Endothelial cell of umbilical vein (primary cell): ENCODE measurements around the gene GRAMD1B. TPM values are rescaled to one million over a fixed set of nuclear protein-coding genes. Genes with fewer than 3 reads are reported as not detected.

Experiments used
- BruUV-seq: library from RNA; stranded (reverse); fragments of 400-500 nt; replicated peaks from 2 replicates; lab custom pipeline; 2021; lab: Mats Ljungman, UMichigan
- CTCF ChIA-PET: fragments of 300-600, 350-600 bp; sonication (Branson Sonifier 250); formaldehyde crosslinking; loops from one replicate; lab custom pipeline; 2021; ENCODE audit warnings: antibody characterized with exemption, inconsistent platforms; lab: Charles Lee
- POLR2A ChIA-PET: fragments of 300-600, 350-600 bp; sonication (Branson Sonifier 250); formaldehyde crosslinking; loops from one replicate; lab custom pipeline; 2021; ENCODE audit warnings: antibody characterized with exemption, inconsistent platforms; lab: Charles Lee
- DNase-seq: peaks from one replicate; pipeline ENCODE4 v3.0.0-alpha.2; 2011; ENCODE audit warnings: low read depth, low spot score
- FAIRE-seq: peaks from 2 replicates; lab custom pipeline; 2011; peaks lifted over from hg19 to GRCh38; lab: Jason Lieb, UNC
- H2AFZ ChIP-seq: 2 replicates; pipeline ENCODE4 v1.6.0; 2012; ENCODE audit warnings: low read depth, low read length, control low read depth, inconsistent platforms
- H3K27ac ChIP-seq: 2 replicates; pipeline ENCODE4 v1.5.1; 2011; ENCODE audit warnings: low read depth, mild to moderate bottlenecking, control low read depth, low read length, moderate library complexity; ENCODE audit not compliant: insufficient read depth
- H3K27me3 ChIP-seq, 2 experiments: 2 replicates each; pipeline versions ENCODE4 v1.6.0 to v1.6.1; 2011; ENCODE audit warnings: low read length in 2 of 2, mixed read lengths in 1 of 2; ENCODE audit not compliant: control insufficient read depth in 2 of 2, insufficient read depth in 2 of 2
- H3K36me3 ChIP-seq, 2 experiments: 2 replicates in 1 of 2; 3 replicates in 1 of 2; pipeline ENCODE4 v1.5.1; 2011; ENCODE audit warnings: low read length in 2 of 2, mild to moderate bottlenecking in 1 of 2, moderate library complexity in 1 of 2; ENCODE audit not compliant: control insufficient read depth in 2 of 2, insufficient read depth in 2 of 2; ENCODE audit errors: extremely low read depth in 1 of 2
- H3K4me1 ChIP-seq: 3 replicates; pipeline ENCODE4 v1.5.1; 2011; ENCODE audit warnings: mild to moderate bottlenecking, low read length; ENCODE audit not compliant: control insufficient read depth, insufficient read depth; ENCODE audit errors: extremely low read depth
- H3K4me2 ChIP-seq: 2 replicates; pipeline ENCODE4 v1.6.1; 2011; ENCODE audit warnings: low read length, control low read depth, mixed read lengths; ENCODE audit not compliant: insufficient read depth
- H3K4me3 ChIP-seq, 3 experiments: fragments of 200-600 bp in 1 of 3; sonication (generic), shearing (Covaris generic) in 1 of 3; replicated peaks in 1 of 3; 2 replicates each; pipeline ENCODE4 v1.5.1; 2011 to 2016; ENCODE audit warnings: control low read depth in 3 of 3, low read length in 3 of 3, mild to moderate bottlenecking in 2 of 3, inconsistent platforms in 1 of 3, low read depth in 1 of 3, moderate library complexity in 1 of 3; ENCODE audit not compliant: insufficient read depth in 1 of 3
- H3K79me2 ChIP-seq: 2 replicates; pipeline ENCODE4 v1.6.0; 2012; ENCODE audit warnings: low read length, inconsistent platforms; ENCODE audit not compliant: control insufficient read depth, insufficient read depth
- H3K9ac ChIP-seq: replicated peaks from 2 replicates; pipeline ENCODE3; 2011; ENCODE audit warnings: low read length, control low read depth; ENCODE audit not compliant: insufficient read depth; ENCODE audit errors: extremely low read depth
- H3K9me1 ChIP-seq: replicated peaks from 3 replicates; pipeline ENCODE4 v1.6.0; 2011; ENCODE audit warnings: mild to moderate bottlenecking, low read length; ENCODE audit not compliant: control insufficient read depth, insufficient read depth; ENCODE audit errors: extremely low read depth
- H3K9me3 ChIP-seq: replicated peaks from 2 replicates; pipeline ENCODE4 v1.5.1; 2012; ENCODE audit warnings: low read length, inconsistent platforms; ENCODE audit not compliant: control insufficient read depth, insufficient read depth
- H4K20me1 ChIP-seq: replicated peaks from 2 replicates; pipeline ENCODE3; 2011; ENCODE audit warnings: mild to moderate bottlenecking, low read length; ENCODE audit not compliant: control insufficient read depth, insufficient read depth; ENCODE audit errors: extremely low read depth
- CTCF ChIP-seq, 2 donors: IDR thresholded peaks; 1 replicate in 1 of 2; 2 replicates in 1 of 2; pipeline ENCODE4 v1.5.1; 2011; ENCODE audit warnings: low read length in 2 of 2, mild to moderate bottlenecking in 2 of 2, moderate library complexity in 2 of 2, control low read depth in 1 of 2, inconsistent platforms in 1 of 2, low read depth in 1 of 2; ENCODE audit not compliant: insufficient read depth in 1 of 2; ENCODE audit errors: extremely low read depth in 1 of 2
- EZH2 ChIP-seq: IDR thresholded peaks from 2 replicates; pipeline ENCODE4 v1.6.1; 2012; ENCODE audit warnings: borderline replicate concordance, low read depth, mild to moderate bottlenecking, moderate library complexity, low read length, inconsistent platforms; ENCODE audit not compliant: severe bottlenecking
- GATA2 ChIP-seq: IDR thresholded peaks from 2 replicates; pipeline ENCODE4 v1.7.0; 2011; ENCODE audit warnings: low read depth, mild to moderate bottlenecking, moderate library complexity, mixed read lengths, low read length; ENCODE audit not compliant: insufficient read length, insufficient read depth
- JUN ChIP-seq: IDR thresholded peaks from 2 replicates; pipeline ENCODE4 v1.6.1; 2011; ENCODE audit warnings: borderline replicate concordance, low read depth; ENCODE audit not compliant: insufficient read length, insufficient read depth
- MYC ChIP-seq: IDR thresholded peaks from one replicate; pipeline ENCODE4 v1.6.1; 2011; ENCODE audit warnings: mild to moderate bottlenecking, low read depth, low read length
- POLR2A ChIP-seq: IDR thresholded peaks from 2 replicates; pipeline ENCODE4 v1.6.1; 2012; ENCODE audit warnings: low read depth, mild to moderate bottlenecking, control low read depth, low read length
- POLR2AphosphoS5 ChIP-seq: IDR thresholded peaks from 2 replicates; pipeline ENCODE4 v1.6.1; 2012; ENCODE audit warnings: low read depth, mild to moderate bottlenecking, control low read depth, low read length, moderate library complexity; ENCODE audit not compliant: insufficient read depth
- dilution Hi-C: fragments of 300-500 bp; cut with MboI; formaldehyde crosslinking; loops from one replicate; pipeline ENCODE4 v1.15.0; 2019; ENCODE audit warnings: low sequenced_read_pairs; ENCODE audit not compliant: extremely low pct_ligation_motif_present
- intact Hi-C: fragments of 100-400 bp; cut with micrococcal nuclease; formaldehyde crosslinking; loops from one replicate; pipeline ENCODE4 v1.10.0; 2022
- polyA plus RNA-seq, 4 experiments: library from polyadenylated mRNA; depleted of rRNA in 3 of 4; stranded (reverse) in 3 of 4; unstranded in 1 of 4; fragments of >200 nt; gene quantifications; 2 replicates each; pipeline versions ENCODE4 v1.2.1 to v1.2.3, GENCODE V29; 2011 to 2012; ENCODE audit warnings: missing spikeins in 1 of 4
- total RNA-seq: library from RNA; stranded (reverse); gene quantifications from 2 replicates; pipeline ENCODE4 v1.2.3, GENCODE V29; 2021

The GRAMD1B gene
- total and polyA plus RNA-seq, 2 donors (not counting 3 experiments of a cell fraction or from before 2014, with no cell fraction given) = 5.1 to 11.1 TPM

- H2AFZ ChIP-seq = no peak overlapping the region
- TF ChIP-seq CTCF (IDR thresholded peaks at IDR 0.05; ENCODE audit: extremely low read depth in 1 of 2, insufficient read depth in 1 of 2, low read depth in 1 of 2, low read length in 2 of 2) (no peak), POLR2A (no peak), GATA2 (no peak), JUN (no peak), MYC (no peak), POLR2AphosphoS5 (no peak), EZH2 (no peak)
- no peaks in the 10 kb centered on the region for H3K27me3 ChIP-seq
- intact Hi-C loops = no loop called here
- no peaks in the 10 kb centered on the region for H3K36me3 ChIP-seq
- DNase-seq = no peak
- ChIA-PET CTCF (interaction anchor here (1.2 to 2.1 kb wide), 3 partner anchors 9 to 53 kb away, joined by 3 to 7 read pairs (median 4); no protein-coding TSS in a partner anchor), POLR2A (no interaction called here)
- peaks cover 2% of the 10 kb centered on the region for H3K4me1 ChIP-seq
- dilution Hi-C loops = no loop called here
- H3K9me1 ChIP-seq = no peaks in the 10 kb centered on the region
- H3K9ac ChIP-seq = no peak overlapping the region
- H3K79me2 ChIP-seq = no peaks in the 10 kb centered on the region
- H3K4me3 ChIP-seq = no peak overlapping the region
- no peak overlapping the region for H3K4me2 ChIP-seq
- no peaks in the 10 kb centered on the region for H4K20me1 ChIP-seq
- H3K27ac ChIP-seq = no peak overlapping the region
- FAIRE-seq = no peak
- H3K9me3 ChIP-seq = no peaks in the 10 kb centered on the region
- no TSS peak for BruUV-seq
Measured at GRCh38 chr11:123460012-123460700, 30.1 kb downstream of the GRAMD1B start.
